Spleen (tissue), 7 donors: Measurements from ENCODE around the gene ZNF236.

ENCODE experiments used
- POLR2A ChIP-seq, 3 donors: fragments of 450-650 bp; IDR thresholded peaks; one replicate each; pipeline ENCODE4 v1.5.1; 2017; ENCODE audit warnings: antibody characterized with exemption in 3 of 3, mild to moderate bottlenecking in 1 of 3
- TF ChIP-seq, protein P1 (sequence below), 11 experiments: fragments of 200-600 bp in 7 of 11; fragments of 450-650 bp in 4 of 11; sonication (generic) in 4 of 11; IDR thresholded peaks in 8 of 11; conservative IDR thresholded peaks in 3 of 11; 1 replicate in 7 of 11; 2 replicates in 4 of 11; pipeline versions ENCODE4 v1.4.0 to v1.8.0; 2016 to 2021; ENCODE audit warnings: antibody characterized with exemption in 11 of 11, inconsistent platforms in 4 of 11, mild to moderate bottlenecking in 1 of 11
- donor health status: DM: no; HTN: no; CAD: no; lungs with moderate emphysema.
- donor health status: DM: no; HTN: no; CAD: no.
- donor health status: DM: no; HTN: no; CAD: no.

DNA sequence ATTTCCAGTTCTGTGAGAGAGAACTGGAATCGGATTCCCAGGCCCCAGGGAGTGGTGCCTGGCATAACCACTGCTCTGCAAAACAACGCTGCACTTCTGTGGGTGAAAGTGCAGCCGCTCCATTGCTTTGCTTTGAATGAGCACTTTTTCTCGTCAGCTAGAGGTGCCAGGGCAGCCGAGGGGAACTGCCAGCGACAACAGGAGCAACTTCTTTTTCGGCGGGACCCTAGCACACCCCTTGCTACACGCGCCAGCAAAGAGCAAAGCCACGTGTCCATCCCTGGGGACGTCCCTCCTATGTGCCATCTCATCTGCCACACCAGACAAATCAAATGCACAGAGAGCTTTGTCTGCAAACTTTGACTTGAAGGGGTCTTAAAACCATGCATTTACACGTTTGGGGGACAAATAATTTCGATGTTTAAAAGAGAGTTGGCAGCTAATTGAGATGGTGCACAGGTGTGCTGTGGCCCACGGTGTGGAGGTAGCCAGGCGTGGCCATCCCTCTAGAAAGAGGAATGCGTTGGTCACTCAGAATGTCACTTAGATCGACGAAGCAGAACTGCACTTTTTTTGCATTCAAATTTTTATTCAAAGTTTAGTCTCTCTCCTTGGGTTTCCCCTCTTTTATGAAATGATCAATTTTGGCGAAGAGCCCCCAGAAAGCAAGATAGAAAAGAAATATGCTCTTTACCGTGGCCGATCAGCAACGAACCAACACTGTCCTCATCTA, 158.5 kb downstream of the ZNF236 start:
- TF ChIP-seq, protein P1, sequence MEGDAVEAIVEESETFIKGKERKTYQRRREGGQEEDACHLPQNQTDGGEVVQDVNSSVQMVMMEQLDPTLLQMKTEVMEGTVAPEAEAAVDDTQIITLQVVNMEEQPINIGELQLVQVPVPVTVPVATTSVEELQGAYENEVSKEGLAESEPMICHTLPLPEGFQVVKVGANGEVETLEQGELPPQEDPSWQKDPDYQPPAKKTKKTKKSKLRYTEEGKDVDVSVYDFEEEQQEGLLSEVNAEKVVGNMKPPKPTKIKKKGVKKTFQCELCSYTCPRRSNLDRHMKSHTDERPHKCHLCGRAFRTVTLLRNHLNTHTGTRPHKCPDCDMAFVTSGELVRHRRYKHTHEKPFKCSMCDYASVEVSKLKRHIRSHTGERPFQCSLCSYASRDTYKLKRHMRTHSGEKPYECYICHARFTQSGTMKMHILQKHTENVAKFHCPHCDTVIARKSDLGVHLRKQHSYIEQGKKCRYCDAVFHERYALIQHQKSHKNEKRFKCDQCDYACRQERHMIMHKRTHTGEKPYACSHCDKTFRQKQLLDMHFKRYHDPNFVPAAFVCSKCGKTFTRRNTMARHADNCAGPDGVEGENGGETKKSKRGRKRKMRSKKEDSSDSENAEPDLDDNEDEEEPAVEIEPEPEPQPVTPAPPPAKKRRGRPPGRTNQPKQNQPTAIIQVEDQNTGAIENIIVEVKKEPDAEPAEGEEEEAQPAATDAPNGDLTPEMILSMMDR (IDR thresholded peaks at IDR 0.05 in 8 of 11, conservative IDR thresholded peaks at IDR 0.05 in 3 of 11): no peak
- TF ChIP-seq POLR2A (IDR thresholded peaks at IDR 0.05): no peak
